A673 (cell line): ENCODE measurements around the gene ATRX.

Source experiments
- EZH2 ChIP-seq: fragments of 200-600 bp; sonication (generic); IDR thresholded peaks from 2 replicates; pipeline ENCODE4 v1.6.1; 2017; ENCODE audit warnings: borderline replicate concordance, low read depth, mild to moderate bottlenecking, mixed read lengths, antibody characterized with exemption, low read length; ENCODE audit not compliant: poor library complexity, severe bottlenecking
- TF ChIP-seq, protein P1 (sequence below): fragments of 300-800, 200-600 bp; sonication (generic); conservative IDR thresholded peaks from 2 replicates; pipeline ENCODE4 v1.5.1; 2017; ENCODE audit warnings: low read depth, mild to moderate bottlenecking, antibody characterized with exemption, low read length, moderate library complexity, mixed read lengths

DNA sequence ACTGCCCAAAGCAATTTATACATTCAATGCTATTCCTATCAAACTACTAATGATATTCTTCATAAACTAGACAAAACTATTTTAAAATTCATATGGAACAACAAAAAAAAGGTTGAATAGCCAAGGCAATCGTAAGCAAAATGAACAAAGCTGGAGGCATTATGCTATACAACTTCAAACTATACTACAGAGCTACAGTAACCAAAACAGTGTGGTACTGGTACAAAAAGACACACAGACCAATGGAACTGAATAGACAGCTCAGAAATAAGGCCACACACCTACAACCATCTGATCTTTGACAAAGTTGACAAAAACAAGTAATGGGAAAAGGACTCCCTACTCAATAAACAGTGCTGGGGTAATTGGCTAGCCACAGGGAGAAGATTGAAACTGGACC lies 271.8 kb downstream of the ATRX start:
- no peak for TF ChIP-seq EZH2
- TF ChIP-seq, protein P1, sequence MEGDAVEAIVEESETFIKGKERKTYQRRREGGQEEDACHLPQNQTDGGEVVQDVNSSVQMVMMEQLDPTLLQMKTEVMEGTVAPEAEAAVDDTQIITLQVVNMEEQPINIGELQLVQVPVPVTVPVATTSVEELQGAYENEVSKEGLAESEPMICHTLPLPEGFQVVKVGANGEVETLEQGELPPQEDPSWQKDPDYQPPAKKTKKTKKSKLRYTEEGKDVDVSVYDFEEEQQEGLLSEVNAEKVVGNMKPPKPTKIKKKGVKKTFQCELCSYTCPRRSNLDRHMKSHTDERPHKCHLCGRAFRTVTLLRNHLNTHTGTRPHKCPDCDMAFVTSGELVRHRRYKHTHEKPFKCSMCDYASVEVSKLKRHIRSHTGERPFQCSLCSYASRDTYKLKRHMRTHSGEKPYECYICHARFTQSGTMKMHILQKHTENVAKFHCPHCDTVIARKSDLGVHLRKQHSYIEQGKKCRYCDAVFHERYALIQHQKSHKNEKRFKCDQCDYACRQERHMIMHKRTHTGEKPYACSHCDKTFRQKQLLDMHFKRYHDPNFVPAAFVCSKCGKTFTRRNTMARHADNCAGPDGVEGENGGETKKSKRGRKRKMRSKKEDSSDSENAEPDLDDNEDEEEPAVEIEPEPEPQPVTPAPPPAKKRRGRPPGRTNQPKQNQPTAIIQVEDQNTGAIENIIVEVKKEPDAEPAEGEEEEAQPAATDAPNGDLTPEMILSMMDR: no peak
